MM.1S (cell line): Measurements from ENCODE around the gene ARL6IP5.

Experiments
- EZH2phosphoT487 ChIP-seq: fragments of 300-600 bp; sonication (generic); IDR thresholded peaks from 2 replicates; pipeline ENCODE4 v1.6.1; 2018; ENCODE audit warnings: antibody characterized with exemption, low read length
- TF ChIP-seq, protein P1 (sequence below): fragments of 300-600 bp; sonication (generic); IDR thresholded peaks from 2 replicates; pipeline ENCODE4 v1.5.1; 2016; ENCODE audit warnings: antibody characterized with exemption, low read length, mixed read lengths

- TF ChIP-seq, protein P1, sequence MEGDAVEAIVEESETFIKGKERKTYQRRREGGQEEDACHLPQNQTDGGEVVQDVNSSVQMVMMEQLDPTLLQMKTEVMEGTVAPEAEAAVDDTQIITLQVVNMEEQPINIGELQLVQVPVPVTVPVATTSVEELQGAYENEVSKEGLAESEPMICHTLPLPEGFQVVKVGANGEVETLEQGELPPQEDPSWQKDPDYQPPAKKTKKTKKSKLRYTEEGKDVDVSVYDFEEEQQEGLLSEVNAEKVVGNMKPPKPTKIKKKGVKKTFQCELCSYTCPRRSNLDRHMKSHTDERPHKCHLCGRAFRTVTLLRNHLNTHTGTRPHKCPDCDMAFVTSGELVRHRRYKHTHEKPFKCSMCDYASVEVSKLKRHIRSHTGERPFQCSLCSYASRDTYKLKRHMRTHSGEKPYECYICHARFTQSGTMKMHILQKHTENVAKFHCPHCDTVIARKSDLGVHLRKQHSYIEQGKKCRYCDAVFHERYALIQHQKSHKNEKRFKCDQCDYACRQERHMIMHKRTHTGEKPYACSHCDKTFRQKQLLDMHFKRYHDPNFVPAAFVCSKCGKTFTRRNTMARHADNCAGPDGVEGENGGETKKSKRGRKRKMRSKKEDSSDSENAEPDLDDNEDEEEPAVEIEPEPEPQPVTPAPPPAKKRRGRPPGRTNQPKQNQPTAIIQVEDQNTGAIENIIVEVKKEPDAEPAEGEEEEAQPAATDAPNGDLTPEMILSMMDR, result no peak
- TF ChIP-seq EZH2phosphoT487, result no peak
Measured at GRCh38 chr3:69063636-69064035, 21.1 kb upstream of the ARL6IP5 start.
